Right lobe of liver (tissue), 4 donors: ENCODE results near the gene RGSL1.

Source experiments
- POLR2A ChIP-seq: fragments of 450-650 bp; IDR thresholded peaks from one replicate; pipeline ENCODE4 v1.6.1; 2017; ENCODE audit warnings: antibody characterized with exemption, mild to moderate bottlenecking
- TF ChIP-seq, protein P1 (sequence below), 4 donors: fragments of 200-600 bp in 3 of 4; fragments of 450-650 bp in 1 of 4; IDR thresholded peaks; one replicate each; pipeline versions ENCODE4 v1.5.1 to v1.8.0; 2016 to 2022; ENCODE audit warnings: antibody characterized with exemption in 4 of 4, mild to moderate bottlenecking in 2 of 4
- donor health status: DM: no; HTN: no; CAD: no.
- donor health status: DM: no; HTN: no; CAD: no.
- donor health status: DM: no; HTN: yes; CAD: no.

DNA sequence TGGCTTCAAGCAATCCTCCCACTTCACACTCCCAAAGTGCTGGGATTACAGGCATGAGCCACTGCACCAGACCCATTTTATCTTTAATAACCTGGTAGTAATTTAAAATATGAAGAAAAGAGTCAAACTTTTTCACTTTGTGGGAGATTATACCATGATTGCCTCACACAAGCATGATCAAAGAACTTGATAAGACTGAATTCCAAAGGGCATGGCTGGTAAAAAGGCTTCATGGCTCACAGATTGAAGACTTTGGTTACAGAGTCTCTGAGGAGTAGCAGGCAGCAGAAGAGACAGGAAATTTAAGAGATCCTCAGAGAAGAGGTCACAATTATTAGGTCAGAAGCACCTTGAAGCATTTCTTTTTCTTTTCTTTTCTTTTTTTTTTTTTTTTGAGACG lies 16.4 kb upstream of the RGSL1 start:
- TF ChIP-seq, protein P1, sequence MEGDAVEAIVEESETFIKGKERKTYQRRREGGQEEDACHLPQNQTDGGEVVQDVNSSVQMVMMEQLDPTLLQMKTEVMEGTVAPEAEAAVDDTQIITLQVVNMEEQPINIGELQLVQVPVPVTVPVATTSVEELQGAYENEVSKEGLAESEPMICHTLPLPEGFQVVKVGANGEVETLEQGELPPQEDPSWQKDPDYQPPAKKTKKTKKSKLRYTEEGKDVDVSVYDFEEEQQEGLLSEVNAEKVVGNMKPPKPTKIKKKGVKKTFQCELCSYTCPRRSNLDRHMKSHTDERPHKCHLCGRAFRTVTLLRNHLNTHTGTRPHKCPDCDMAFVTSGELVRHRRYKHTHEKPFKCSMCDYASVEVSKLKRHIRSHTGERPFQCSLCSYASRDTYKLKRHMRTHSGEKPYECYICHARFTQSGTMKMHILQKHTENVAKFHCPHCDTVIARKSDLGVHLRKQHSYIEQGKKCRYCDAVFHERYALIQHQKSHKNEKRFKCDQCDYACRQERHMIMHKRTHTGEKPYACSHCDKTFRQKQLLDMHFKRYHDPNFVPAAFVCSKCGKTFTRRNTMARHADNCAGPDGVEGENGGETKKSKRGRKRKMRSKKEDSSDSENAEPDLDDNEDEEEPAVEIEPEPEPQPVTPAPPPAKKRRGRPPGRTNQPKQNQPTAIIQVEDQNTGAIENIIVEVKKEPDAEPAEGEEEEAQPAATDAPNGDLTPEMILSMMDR (IDR thresholded peaks at IDR 0.05), result no peak
- TF ChIP-seq POLR2A, result no peak
